Sigmoid colon (tissue), 7 donors: ENCODE measurements around the gene GPR89A. TPM values are rescaled to one million over a fixed set of nuclear protein-coding genes. Genes with fewer than 3 reads are reported as not detected.
"Not testable (repeated sequence)": the region's sequence is repeated elsewhere in the genome, so short reads cannot be mapped to it uniquely, and the experiment has no call there.

Experiments
- DNase-seq: peaks from one replicate; pipeline ENCODE4 v3.0.0-alpha.2; 2019
- H3K27ac ChIP-seq, 4 donors: fragments of 200-600 bp; sonication (generic); one replicate each; pipeline ENCODE4 v1.5.1; 2016 to 2019; ENCODE audit warnings: mild to moderate bottlenecking in 1 of 4
- H3K27me3 ChIP-seq, 3 donors: fragments of 200-600 bp; sonication (generic); one replicate each; pipeline ENCODE4 v1.5.1; 2019; ENCODE audit warnings: mild to moderate bottlenecking in 1 of 3
- H3K36me3 ChIP-seq, 4 donors: fragments of 200-600 bp; sonication (generic); one replicate each; pipeline ENCODE4 v1.5.1; 2016 to 2019
- H3K4me1 ChIP-seq, 4 donors: fragments of 200-600 bp; sonication (generic); one replicate each; pipeline ENCODE4 v1.5.1; 2017 to 2019
- H3K4me3 ChIP-seq, 4 donors: fragments of 200-600 bp; sonication (generic); one replicate each; pipeline ENCODE4 v1.5.1; 2017 to 2019; ENCODE audit warnings: mild to moderate bottlenecking in 2 of 4, moderate library complexity in 1 of 4
- H3K9me3 ChIP-seq, 4 donors: fragments of 200-600 bp in 3 of 4; sonication (generic) in 3 of 4; one replicate each; pipeline versions ENCODE4 v1.5.1 to v1.6.1; 2013 to 2019
- EP300 ChIP-seq, 4 donors: sonication (generic); formaldehyde crosslinking; IDR thresholded peaks; one replicate each; pipeline ENCODE4 v1.6.1; 2017; ENCODE audit warnings: antibody characterized with exemption in 4 of 4
- POLR2A ChIP-seq, 2 donors: fragments of 450-650 bp; IDR thresholded peaks; one replicate each; pipeline ENCODE4 v1.6.1; 2016; ENCODE audit warnings: antibody characterized with exemption in 2 of 2, mild to moderate bottlenecking in 2 of 2, moderate library complexity in 2 of 2
- POLR2AphosphoS5 ChIP-seq, 4 donors: sonication (generic); formaldehyde crosslinking; IDR thresholded peaks; one replicate each; pipeline ENCODE4 v1.6.1; 2017; ENCODE audit warnings: antibody characterized with exemption in 4 of 4
- WGBS, 2 donors: extraction: QIAGEN DNeasy Blood & Tissue Kit; methylation state at CpG; one replicate each; pipeline ENCODE4 v1.1.7; 2013; 5-methylcytosine and 5-hydroxymethylcytosine counted together
- intact Hi-C: fragments of 100-400 bp; cut with DNase I; formaldehyde crosslinking; loops from one replicate; pipeline ENCODE4 v1.15.1; 2023
- polyA plus RNA-seq, 3 donors: library from polyadenylated mRNA; stranded (reverse); fragments of 200-250 nt; gene quantifications; one replicate each; pipeline ENCODE4 v1.2.3, GENCODE V29; 2013
- total RNA-seq, 4 donors: library from RNA; depleted of rRNA; stranded (reverse); fragments of >200 nt; gene quantifications; one replicate each; pipeline ENCODE4 v1.1.0, GENCODE V29; 2016
- TF ChIP-seq, protein P1 (sequence below), 4 experiments: fragments of 450-650 bp in 3 of 4; fragments of 200-600 bp in 1 of 4; IDR thresholded peaks; one replicate each; pipeline ENCODE4 v1.5.1; 2016 to 2019; ENCODE audit warnings: antibody characterized with exemption in 4 of 4, mild to moderate bottlenecking in 3 of 4, moderate library complexity in 2 of 4
- donor health status: healthy with polysubstance abuse.
- donor health status: Bipolar disorder and iron deficiency.
- donor health status: healthy.

The GPR89A gene
- total and polyA plus RNA-seq, 7 donors = 3.6 to 51.2 (median 16.3) TPM

DNA sequence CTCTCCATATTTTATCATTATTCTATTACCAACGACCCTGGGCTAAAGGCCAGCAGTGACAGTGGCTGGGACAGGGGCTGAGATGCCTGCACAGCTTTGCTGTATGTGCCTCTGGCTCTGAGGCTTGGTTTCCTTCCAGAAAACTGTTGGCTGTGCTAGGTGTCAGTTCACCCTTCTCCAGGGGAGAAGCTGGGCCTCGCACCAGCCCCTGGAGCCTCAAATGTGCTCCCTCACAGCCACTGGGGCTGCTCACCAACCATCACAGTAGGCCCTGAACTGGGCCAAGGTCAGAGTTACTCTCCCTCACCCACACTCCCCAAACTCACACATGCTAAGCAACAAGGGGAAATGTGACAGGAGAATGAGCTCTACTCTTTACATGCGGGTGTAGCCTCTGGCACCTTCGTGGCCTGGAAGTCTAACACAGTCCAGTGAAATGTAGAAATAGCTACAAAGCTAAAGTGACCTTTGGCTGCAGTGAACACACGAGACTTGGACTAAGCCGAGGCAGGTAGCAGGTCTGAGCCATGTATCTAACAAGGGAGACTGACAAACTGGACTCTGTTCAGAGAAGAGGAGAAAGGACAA, 106.8 kb downstream of the GPR89A start:
- Histone ChIP-seq H3K4me1 (peaks cover 0 to 10% (median 0%) of the 10 kb centered on the region in 4 donors), H3K36me3 (no peaks in the 10 kb centered on the region), H3K9me3 (no peaks in the 10 kb centered on the region), H3K4me3 (no peak overlapping the region), H3K27me3 (no peaks in the 10 kb centered on the region), H3K27ac (peak overlapping the region in 1 of 4 donors; percentile 41)
- 48 to 74% methylated on average over 6 of the region's 6 CpGs for WGBS, 2 donors
- TF ChIP-seq POLR2AphosphoS5 (IDR thresholded peaks at IDR 0.05) = no peak
- intact Hi-C loops = no loop called here
- DNase-seq = no peak

DNA sequence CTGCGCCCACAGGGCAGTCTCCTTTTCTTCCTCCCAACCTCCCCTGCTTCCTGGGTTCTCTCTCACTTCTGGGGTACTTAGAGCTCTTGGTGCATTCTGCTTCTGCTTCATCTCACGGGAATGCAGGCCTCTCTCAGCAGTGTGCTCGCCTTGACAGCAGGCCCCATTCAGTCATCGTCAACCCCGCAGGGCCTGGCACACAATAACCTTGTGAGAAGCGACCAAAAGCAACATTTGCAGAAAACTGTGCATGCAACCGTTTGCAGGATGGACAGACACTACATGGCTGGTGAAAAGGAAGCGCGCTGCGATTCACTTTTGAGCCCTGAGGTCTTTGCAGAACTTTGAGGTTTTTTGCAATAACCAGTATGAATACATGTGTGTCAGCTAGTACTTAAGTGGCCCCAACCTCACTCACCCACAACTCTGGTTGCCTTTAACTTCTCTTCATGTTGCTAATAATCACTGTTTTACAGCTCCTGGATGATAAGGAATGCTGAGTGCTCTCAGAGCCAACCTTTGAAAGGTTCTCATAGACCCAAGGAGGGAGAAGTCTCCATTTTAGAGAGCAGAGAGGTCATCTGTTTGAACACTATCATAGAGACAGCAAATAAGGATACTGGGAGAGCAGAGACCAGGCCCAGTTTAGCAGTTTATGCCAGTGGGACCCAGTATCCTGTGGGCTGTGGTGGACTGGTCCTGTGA, 109.0 kb downstream of the GPR89A start:
- no peaks in the 10 kb centered on the region for H3K36me3 ChIP-seq
- no peak for TF ChIP-seq EP300 (IDR thresholded peaks at IDR 0.05)
- TF ChIP-seq, protein P1, sequence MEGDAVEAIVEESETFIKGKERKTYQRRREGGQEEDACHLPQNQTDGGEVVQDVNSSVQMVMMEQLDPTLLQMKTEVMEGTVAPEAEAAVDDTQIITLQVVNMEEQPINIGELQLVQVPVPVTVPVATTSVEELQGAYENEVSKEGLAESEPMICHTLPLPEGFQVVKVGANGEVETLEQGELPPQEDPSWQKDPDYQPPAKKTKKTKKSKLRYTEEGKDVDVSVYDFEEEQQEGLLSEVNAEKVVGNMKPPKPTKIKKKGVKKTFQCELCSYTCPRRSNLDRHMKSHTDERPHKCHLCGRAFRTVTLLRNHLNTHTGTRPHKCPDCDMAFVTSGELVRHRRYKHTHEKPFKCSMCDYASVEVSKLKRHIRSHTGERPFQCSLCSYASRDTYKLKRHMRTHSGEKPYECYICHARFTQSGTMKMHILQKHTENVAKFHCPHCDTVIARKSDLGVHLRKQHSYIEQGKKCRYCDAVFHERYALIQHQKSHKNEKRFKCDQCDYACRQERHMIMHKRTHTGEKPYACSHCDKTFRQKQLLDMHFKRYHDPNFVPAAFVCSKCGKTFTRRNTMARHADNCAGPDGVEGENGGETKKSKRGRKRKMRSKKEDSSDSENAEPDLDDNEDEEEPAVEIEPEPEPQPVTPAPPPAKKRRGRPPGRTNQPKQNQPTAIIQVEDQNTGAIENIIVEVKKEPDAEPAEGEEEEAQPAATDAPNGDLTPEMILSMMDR (IDR thresholded peaks at IDR 0.05) = no peak
- no peak for TF ChIP-seq POLR2A (IDR thresholded peaks at IDR 0.05)
- TF ChIP-seq POLR2AphosphoS5 (IDR thresholded peaks at IDR 0.05) = no peak
- no peak for DNase-seq
- H3K27me3 ChIP-seq = no peaks in the 10 kb centered on the region
- no peaks in the 10 kb centered on the region for H3K9me3 ChIP-seq
- H3K27ac ChIP-seq = no peak overlapping the region
- intact Hi-C loops = no loop called here
- H3K4me1 ChIP-seq = peaks cover 0 to 15% (median 11%) of the 10 kb centered on the region in 4 donors
- WGBS, 2 donors = 75 to 88% methylated on average over 10 of the region's 10 CpGs
- H3K4me3 ChIP-seq = no peak overlapping the region

DNA sequence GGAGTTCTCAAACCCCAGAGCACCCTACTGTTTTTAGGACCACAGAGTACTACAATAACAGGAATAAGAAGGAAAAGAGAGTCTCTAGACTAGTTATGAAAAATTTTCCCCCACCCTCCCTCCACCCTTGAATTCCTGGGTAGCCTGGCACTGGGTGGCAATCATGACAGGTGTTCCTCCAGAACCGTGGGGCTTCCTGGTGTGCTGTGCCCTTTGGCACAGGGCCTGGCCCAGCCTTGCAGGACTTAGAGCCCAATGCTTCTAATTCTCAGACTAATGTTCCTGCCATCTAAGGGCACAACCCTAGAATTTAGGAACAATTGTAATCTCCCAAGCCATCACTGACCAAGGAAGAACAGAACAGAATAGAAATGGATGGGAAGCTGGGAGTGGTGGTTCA, 110.0 kb downstream of the GPR89A start:
- H3K27ac ChIP-seq = no peak overlapping the region
- no peaks in the 10 kb centered on the region for H3K27me3 ChIP-seq
- 18 to 70% methylated on average over 1 of the region's 1 CpG for WGBS, 2 donors
- TF ChIP-seq, protein P1 (IDR thresholded peaks at IDR 0.05) = no peak
- TF ChIP-seq POLR2A (IDR thresholded peaks at IDR 0.05) = no peak
- TF ChIP-seq EP300 (IDR thresholded peaks at IDR 0.05) = no peak
- TF ChIP-seq POLR2AphosphoS5 (IDR thresholded peaks at IDR 0.05) = no peak
- intact Hi-C loops = no loop called here
- no peak overlapping the region for H3K4me3 ChIP-seq
- H3K36me3 ChIP-seq = no peaks in the 10 kb centered on the region
- H3K4me1 ChIP-seq = peaks cover 0 to 14% (median 11%) of the 10 kb centered on the region in 4 donors
- no peaks in the 10 kb centered on the region for H3K9me3 ChIP-seq
- DNase-seq = no peak

DNA sequence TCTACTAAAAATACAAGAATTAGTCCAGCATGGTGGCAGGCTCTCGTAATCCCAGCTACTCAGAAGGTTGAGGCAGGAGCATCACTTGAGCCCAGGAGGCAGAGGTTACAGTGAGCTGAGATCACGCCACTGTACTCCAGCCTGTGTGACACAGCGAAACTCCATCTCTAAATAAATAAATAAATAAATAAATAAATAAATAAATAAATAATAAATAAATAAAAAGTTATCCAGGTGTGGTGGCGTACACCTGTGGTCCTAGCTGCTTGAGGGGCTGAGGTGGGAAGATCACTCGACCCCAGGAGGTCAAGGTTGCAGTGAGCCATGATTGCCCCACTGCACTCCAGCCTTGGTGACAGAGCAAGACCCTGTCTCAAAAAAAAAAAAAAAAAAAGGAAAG, 110.7 kb downstream of the GPR89A start:
- intact Hi-C loops, H3K27ac ChIP-seq, H3K27me3 ChIP-seq, H3K9me3 ChIP-seq, DNase-seq, H3K36me3 ChIP-seq, H3K4me3 ChIP-seq: not testable (repeated sequence)
- peaks cover 0 to 14% (median 11%) of the 10 kb centered on the region in 4 donors for H3K4me1 ChIP-seq
- WGBS, 2 donors = 97% methylated on average over 5 of the region's 5 CpGs

DNA sequence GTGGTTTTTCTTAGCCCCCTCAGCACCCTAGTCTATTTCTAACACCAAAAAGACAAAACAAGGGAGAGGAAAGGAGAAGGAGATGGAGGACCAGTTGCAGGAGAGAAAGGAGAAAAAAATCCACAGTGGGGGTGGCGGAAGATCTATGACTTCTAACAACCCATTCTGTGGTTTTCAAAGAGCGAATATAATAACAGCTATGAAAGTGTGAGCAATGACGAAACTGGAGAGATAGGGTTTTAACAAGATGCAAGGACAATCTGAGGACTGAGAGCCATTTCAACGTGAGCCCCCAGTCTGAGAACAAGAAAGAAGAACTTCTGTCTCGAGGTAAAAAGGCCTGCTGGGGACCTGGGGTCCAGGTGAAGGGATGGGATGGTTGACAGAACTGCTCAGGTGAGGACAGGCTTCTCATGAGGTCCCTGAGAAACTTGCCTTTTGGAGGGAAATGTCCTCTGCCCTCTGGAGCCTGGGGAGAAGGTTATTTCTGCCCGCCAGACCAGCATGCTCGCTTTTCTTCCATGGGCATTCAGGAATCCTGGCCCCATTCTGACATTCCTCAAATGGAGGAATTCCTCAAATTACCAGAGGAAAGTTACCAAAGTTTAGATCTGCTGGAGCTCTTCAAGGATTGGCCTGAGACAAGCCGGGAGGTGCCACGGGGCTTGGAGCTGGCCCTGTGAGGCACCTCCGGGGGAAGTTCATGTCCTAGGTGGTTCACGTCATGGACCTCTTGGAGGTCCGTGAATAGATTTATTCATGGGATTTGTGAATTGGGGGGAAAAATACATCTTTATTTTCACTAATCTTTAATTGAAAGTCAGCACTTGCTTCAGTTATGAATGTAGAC, 111.7 kb downstream of the GPR89A start, which contains the start of gene CD160:
TSS of gene CD160 (plus strand) at position 270 of the 850 bp plus-strand sequence. CDS start 8,829 bp downstream, outside the sequence.
- WGBS, 2 donors = 86 to 89% methylated on average over 12 of the region's 12 CpGs
- Histone ChIP-seq H3K27ac (peak within 1 kb of the TSS in 1 of 4 donors; percentile 40), H3K27me3 (no peaks in the 10 kb centered on the region)

More for the DNA sequence above, 111.7 kb downstream of the GPR89A start, which contains the start of gene CD160:
- Histone ChIP-seq H3K4me1 (peaks cover 0 to 14% (median 11%) of the 10 kb centered on the region in 4 donors), H3K4me3 (no peak within 1 kb of the TSS), H3K36me3 (no peaks in the 10 kb centered on the region), H3K9me3 (no peaks in the 10 kb centered on the region)
- TF ChIP-seq EP300 (IDR thresholded peaks at IDR 0.05) = no peak
- no peak for TF ChIP-seq POLR2AphosphoS5 (IDR thresholded peaks at IDR 0.05)
- TF ChIP-seq POLR2A (IDR thresholded peaks at IDR 0.05) = no peak
- TF ChIP-seq, protein P1 (IDR thresholded peaks at IDR 0.05) = no peak
- no peak for DNase-seq
- intact Hi-C loops = no loop called here

Other genes starting within 250 kb of the GPR89A start
- gene NBPF20, start 182.4 kb upstream of the GPR89A start, total RNA-seq = 1 to 10 TPM in 2 of 4 donors, under 1 TPM in 2; 0.36 to 2.2 (median 1.2) TPM
- gene NBPF20, start 182.4 kb upstream of the GPR89A start, polyA plus RNA-seq = 1 to 10 TPM in 1 of 3 donors, under 1 TPM in 2; under 0.01 to 1.4 (median 0.46) TPM
- not detected for gene PDZK1, start 99.4 kb downstream of the GPR89A start, total RNA-seq
- gene PDZK1, start 99.4 kb downstream of the GPR89A start, polyA plus RNA-seq = 1 to 10 TPM in 2 of 3 donors, under 1 TPM in 1; 0.51 to 9.7 (median 9.0) TPM
- gene CD160, start 111.5 kb downstream of the GPR89A start, total RNA-seq = not detected
- under 1 TPM in 2 of 3 donors, not detected in 1; 0.31 to 0.60 TPM for gene CD160, start 111.5 kb downstream of the GPR89A start, polyA plus RNA-seq
- gene RNF115, start 216.1 kb downstream of the GPR89A start, total RNA-seq = 10 to 100 TPM; 16.6 to 41.8 (median 23.1) TPM
- gene RNF115, start 216.1 kb downstream of the GPR89A start, polyA plus RNA-seq = 1 to 10 TPM; 3.0 to 4.7 (median 3.0) TPM
- 10 to 100 TPM; 18.3 to 37.7 (median 26.9) TPM for gene POLR3C, start 216.2 kb downstream of the GPR89A start, total RNA-seq
- gene POLR3C, start 216.2 kb downstream of the GPR89A start, polyA plus RNA-seq = 10 to 100 TPM in 2 of 3 donors, 1 to 10 TPM in 1; 9.0 to 16.1 (median 12.6) TPM
- gene NUDT17, start 237.6 kb downstream of the GPR89A start, total RNA-seq = 1 to 10 TPM; 1.6 to 9.1 (median 2.8) TPM
- gene NUDT17, start 237.6 kb downstream of the GPR89A start, polyA plus RNA-seq = 1 to 10 TPM in 2 of 3 donors, not detected in 1; 1.2 to 2.0 TPM